ENCODE measurements around the gene CDC42EP1.

CDC42EP1 gene

DNA sequence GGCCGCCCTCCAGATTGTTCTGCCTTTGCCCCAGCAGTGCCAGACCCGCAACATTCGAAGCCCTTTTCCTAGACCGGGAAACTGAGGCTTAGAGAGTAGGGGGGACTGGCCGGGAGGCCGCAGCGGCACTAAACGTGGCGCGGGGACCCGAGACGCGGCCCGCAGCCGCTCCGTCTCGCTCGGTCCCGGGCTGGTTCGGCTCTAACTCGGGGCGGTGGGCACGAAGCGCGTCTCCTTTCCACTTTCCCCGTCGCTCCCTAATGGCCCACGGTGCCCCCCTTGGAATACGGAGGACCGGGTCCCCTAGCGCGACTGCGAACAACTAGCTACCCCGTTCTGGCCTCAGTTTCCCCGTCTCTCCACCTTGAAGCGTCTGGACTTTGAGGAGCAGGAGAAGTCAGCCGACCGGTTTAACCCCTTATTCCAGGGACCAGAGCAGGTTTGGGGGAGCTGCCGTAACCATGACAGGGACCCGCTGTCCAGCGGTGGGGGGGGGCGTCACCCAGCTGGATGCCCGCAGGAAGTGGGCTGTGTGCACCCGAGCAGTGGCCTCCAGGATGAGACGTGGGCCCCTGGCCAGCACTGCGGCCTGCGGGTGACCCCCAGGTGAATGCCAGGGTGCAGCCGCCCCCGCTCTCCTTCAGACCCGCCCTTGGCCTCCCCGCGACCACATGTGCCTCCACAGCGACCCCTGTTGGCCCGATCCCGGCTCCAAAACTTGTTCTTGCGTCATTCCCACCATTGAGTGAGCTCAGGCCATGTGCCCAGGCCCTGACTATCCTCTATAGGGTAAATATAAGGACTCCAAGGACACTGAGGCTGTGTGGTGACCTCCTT, 1.1 kb downstream of the CDC42EP1 start:
- DNase-seq: peak; percentile 39 to 77 (median 56)

DNA sequence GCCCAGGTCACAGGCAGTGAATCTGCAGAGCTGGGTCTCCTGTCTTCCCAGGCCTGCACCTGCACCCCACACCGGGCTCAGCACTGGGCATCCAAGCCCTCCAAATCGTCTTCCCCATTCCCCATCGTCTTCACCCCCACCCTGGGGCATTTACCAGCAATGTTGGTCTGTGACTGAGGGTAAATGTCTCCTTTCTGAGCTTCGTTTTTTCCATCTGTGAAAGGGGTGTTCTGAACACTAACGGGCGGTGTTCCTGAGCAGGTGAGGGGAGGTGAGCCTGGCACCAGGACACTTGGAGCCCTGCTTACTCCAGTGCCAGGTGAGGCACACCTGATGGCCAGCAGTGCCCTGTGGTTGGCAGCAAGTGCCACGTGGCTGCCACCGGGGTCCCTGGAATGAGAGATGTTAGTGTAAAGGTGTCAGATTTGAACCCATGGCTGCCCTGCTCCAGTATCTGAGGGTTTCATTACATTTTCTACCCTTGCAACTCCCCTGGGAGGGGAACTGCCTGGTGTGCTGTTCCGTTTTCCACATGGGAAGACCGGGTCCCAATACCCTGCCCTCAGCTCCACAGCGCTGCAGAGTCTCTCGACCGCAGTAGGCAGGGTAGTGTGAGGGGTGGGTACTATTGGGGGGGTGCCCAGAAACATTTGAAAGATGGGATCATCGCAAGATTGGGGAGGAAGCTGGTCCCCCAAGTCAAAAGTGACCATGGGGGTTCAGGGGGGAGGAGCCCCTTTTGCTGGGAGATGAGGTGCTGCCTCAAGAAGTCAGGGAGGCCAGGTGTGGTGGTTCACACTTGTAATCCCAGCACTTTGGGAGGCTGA, 2.0 kb downstream of the CDC42EP1 start:
- no peak for DNase-seq

DNA sequence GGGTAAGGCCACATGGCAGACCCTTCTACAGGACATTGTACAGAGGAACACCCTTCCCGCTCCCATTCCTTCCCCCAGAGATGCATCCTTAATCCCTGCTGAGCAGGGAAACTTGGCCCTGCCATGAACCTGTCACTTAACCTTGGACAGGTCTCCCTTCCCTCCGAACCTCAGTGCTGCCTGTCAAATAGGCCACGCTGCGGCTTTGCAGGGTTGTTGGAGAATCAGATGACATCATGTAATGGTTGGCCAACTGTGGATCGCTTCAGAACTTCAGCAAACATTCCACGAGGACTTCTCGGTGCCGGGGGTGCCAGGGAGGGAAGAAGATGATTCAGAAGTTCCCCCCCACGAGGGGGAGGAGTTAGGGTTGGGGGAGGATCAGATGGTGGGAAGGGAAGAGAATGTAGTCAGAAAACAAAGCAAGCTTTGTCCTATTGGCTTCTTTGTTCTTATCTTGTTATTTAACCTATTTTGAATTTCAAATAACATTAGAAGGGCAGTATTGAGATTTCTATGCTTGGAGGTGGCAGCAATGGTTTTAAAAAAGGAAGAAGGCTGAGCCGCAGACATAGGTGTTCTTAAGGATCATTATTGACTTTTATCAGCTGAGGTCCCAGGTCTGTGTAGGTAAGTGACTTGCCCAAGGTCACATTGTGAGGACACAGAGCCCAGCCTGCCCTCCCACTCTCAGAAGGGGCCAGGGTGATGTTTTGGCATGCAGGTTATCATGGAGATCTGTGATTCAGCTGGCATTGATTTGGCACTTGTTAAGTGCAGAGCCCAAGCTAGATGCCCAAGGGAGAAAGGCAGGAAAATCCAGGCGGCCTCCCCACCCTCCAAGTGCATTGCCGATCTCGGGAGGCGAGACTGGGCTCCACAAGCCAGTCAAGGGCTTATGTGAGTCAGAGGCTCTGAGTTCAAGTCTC, 3.1 kb downstream of the CDC42EP1 start:
- no peak for DNase-seq

- DNase-seq: no peak
Measured at GRCh38 chr22:37564111-37564711, 3.9 kb downstream of the CDC42EP1 start.

- no peak for DNase-seq
Measured at GRCh38 chr22:37565830-37566229, 5.5 kb downstream of the CDC42EP1 start.

- DNase-seq: peak in 1 of 4 experiments; percentile 24
Measured at GRCh38 chr22:37566329-37566837, 6.1 kb downstream of the CDC42EP1 start.

GRCh38 chr22:37566903-37567798, 6.9 kb downstream of the CDC42EP1 start:
- DNase-seq: peak; percentile 76 to 89 (median 85)

DNA sequence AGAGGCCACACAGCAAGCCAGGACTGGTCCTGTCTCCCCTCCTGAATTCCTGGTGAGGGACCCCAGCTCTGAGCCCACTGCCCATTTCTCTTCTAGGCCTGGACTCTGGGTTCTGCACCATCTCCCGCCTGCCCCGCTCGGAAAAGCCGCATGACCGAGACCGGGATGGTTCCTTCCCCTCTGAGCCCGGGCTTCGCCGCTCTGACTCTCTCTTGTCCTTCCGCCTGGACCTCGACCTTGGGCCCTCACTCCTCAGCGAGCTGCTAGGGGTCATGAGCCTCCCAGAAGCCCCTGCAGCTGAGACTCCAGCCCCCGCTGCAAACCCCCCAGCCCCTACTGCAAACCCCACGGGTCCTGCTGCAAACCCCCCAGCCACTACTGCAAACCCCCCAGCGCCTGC, 7.7 kb downstream of the CDC42EP1 start:
- no peak for DNase-seq

- DNase-seq: no peak
Measured at GRCh38 chr22:37568448-37569008, 8.2 kb downstream of the CDC42EP1 start.

GRCh38 chr22:37569009-37569920, 9.0 kb downstream of the CDC42EP1 start:
- DNase-seq: no peak

DNA sequence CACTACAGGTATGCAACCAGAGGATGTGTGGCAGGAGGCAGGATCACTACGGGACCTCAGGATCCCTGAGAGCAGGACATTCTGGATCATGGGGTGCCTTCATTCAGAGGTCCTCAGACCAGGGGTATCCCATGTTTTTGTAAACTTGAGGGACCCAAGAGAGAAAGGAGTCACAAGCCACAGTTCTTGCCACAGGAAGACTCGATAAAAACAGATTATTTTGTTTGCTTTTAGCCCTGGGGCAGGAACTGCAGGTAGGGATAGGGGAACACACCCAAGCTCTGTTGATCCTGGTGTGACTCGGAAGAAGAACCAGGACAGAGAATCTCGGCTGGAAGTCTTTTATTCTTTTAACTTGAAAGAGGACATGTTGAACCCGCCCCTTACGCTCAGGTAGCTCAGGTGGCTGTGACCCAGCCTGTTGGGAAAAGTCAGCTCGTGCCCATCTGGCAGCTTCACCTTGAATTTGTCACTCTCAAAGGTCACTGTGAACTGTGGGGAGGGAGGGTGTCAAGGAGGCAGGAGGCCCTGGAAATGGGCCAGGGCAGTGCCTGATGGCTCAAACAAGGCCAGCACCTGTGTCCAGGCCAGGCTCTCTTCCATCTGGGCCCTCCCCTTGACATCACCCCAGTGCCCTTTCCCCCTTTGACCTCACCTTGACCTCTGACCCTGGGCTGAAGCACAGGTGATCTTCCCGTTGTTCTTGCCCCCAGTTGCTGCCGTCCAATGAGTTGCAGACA, 9.8 kb downstream of the CDC42EP1 start:
- DNase-seq: no peak

- DNase-seq: no peak
Measured at GRCh38 chr22:37570661-37570976, 10.3 kb downstream of the CDC42EP1 start.

DNA sequence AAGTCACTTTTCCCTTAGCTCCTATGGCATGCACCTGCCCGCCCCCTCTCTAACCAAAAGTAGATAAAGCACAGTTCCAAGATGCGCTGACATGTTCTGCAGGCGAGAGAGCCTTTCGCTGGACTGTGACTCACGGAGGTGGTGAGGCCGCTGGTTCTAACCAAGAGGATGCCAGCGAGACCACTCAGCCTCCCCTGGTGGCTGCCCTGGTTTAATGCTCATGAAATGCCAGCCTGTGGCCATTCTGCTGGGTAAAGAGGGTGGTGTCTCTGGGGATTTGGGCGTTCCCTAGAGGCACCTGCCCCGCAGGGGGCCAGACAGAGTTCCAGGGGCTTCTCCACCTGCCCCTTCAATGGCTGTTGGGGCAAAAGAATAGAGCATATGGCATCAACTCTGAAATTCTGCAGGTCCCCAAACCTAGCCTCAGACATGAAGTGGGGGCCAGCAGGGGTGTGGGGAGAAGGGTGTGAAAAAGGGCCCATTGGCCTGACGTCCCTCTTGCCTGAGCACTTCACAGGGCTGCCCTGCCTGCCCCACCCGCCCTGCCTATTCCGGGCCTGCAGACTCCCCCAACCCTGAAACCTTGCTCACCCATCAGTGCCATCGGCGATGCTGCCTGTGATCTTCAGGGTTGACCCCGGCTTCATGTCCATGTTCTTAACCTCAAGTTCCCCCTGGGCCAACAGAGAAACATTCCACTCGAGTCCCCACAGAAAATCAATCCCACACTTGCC, 11.1 kb downstream of the CDC42EP1 start:
- DNase-seq: no peak

DNA sequence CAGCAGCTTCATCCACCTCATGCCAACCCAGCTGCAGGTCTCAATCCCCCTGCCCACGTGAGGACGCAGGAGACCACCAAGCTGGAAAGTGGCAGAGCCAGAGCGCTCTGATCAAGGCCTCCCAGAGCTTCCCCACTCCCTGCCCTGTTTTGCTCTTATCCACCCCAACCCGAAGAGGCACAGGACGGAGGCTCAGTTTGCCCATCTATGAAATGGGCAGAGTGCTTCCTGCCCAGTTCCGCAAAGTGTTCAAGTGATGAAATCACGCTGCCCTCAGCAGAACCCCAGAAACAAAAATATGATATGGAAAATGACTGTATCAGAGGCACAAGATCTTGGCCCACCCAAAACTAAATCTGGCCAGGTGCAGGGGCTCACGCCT, 11.7 kb downstream of the CDC42EP1 start:
- no peak for DNase-seq

GRCh38 chr22:37575490-37576003, 15.3 kb downstream of the CDC42EP1 start:
- no peak for DNase-seq

- DNase-seq: no peak
Measured at GRCh38 chr22:37578002-37578401, 17.7 kb downstream of the CDC42EP1 start.

DNA sequence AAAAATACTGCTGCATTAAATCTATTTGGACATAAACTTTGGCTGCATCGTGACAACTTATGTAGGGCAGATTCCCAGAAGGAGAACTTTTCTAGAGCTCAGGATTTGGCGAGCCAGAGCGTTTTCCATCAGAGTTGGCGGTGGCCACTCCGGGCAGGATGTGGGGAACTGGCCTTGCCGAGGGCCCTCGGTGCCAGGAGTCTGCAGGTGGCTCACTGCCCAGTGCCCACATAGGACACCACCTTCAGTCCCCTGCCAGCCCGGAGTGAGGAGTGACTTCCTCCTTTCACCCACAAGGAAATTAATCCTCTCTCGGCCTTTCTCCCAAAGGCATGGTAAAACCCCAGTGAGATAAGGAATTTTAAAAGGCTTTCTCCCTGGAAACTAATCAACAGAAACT, 21.2 kb downstream of the CDC42EP1 start:
- no peak for DNase-seq

- no peak for DNase-seq
Measured at GRCh38 chr22:37582526-37582925, 22.2 kb downstream of the CDC42EP1 start.
